Keratinocyte (primary cell): ENCODE data around the gene ANTKMT. TPM values are rescaled to one million over a fixed set of nuclear protein-coding genes. Genes with fewer than 3 reads are reported as not detected.

ENCODE experiments used
- DNase-seq: peaks from one replicate; pipeline ENCODE4 v3.0.0-alpha.2; 2011; ENCODE audit warnings: low read depth, missing footprints, low spot score
- FAIRE-seq: peaks from 2 replicates; lab custom pipeline; 2011; peaks lifted over from hg19 to GRCh38; lab: Jason Lieb, UNC
- H2AFZ ChIP-seq: 2 replicates; pipeline ENCODE4 v1.6.0; 2012; ENCODE audit warnings: low read length, control low read depth, inconsistent platforms; ENCODE audit not compliant: control insufficient read depth
- H3K27ac ChIP-seq: 2 replicates; pipeline ENCODE4 v1.5.1; 2011; ENCODE audit warnings: low read length; ENCODE audit not compliant: control insufficient read depth, insufficient read depth
- H3K27me3 ChIP-seq: 3 replicates; pipeline ENCODE4 v1.6.0; 2011; ENCODE audit warnings: low read length; ENCODE audit not compliant: control insufficient read depth, insufficient read depth; ENCODE audit errors: extremely low read depth
- H3K36me3 ChIP-seq, 2 experiments: 2 replicates in 1 of 2; 3 replicates in 1 of 2; pipeline ENCODE4 v1.5.1; 2011; ENCODE audit warnings: low read length in 2 of 2, mild to moderate bottlenecking in 1 of 2; ENCODE audit not compliant: control insufficient read depth in 2 of 2, insufficient read depth in 2 of 2; ENCODE audit errors: extremely low read depth in 1 of 2
- H3K4me1 ChIP-seq: 3 replicates; pipeline ENCODE4 v1.5.1; 2011; ENCODE audit warnings: low read length; ENCODE audit not compliant: control insufficient read depth, insufficient read depth; ENCODE audit errors: extremely low read depth
- H3K4me2 ChIP-seq: 3 replicates; pipeline ENCODE4 v1.6.0; 2011; ENCODE audit warnings: low read depth, low read length; ENCODE audit not compliant: control insufficient read depth, insufficient read depth; ENCODE audit errors: extremely low read depth
- H3K4me3 ChIP-seq, 3 experiments: fragments of 200-600 bp in 1 of 3; sonication (generic) in 1 of 3; 2 replicates in 2 of 3; 3 replicates in 1 of 3; pipeline ENCODE4 v1.5.1; 2011 to 2016; ENCODE audit warnings: low read length in 3 of 3, mild to moderate bottlenecking in 3 of 3, control low read depth in 2 of 3, inconsistent platforms in 1 of 3, low read depth in 1 of 3, mixed read lengths in 1 of 3, mixed run types in 1 of 3, moderate library complexity in 1 of 3; ENCODE audit not compliant: control insufficient read depth in 2 of 3, insufficient read depth in 2 of 3; ENCODE audit errors: extremely low read depth in 1 of 3
- H3K79me2 ChIP-seq: 2 replicates; pipeline ENCODE4 v1.6.0; 2012; ENCODE audit warnings: low read length; ENCODE audit not compliant: control insufficient read depth, insufficient read depth
- H3K9ac ChIP-seq: 3 replicates; pipeline ENCODE4 v1.6.0; 2011; ENCODE audit warnings: low read length; ENCODE audit not compliant: control insufficient read depth, insufficient read depth; ENCODE audit errors: extremely low read depth
- H3K9me1 ChIP-seq: 3 replicates; pipeline ENCODE4 v1.6.0; 2011; ENCODE audit warnings: low read length; ENCODE audit not compliant: control insufficient read depth, insufficient read depth; ENCODE audit errors: extremely low read depth
- H3K9me3 ChIP-seq: 2 replicates; pipeline ENCODE4 v1.5.1; 2012; ENCODE audit warnings: low read depth, low read length; ENCODE audit not compliant: control insufficient read depth
- H4K20me1 ChIP-seq: 3 replicates; pipeline ENCODE4 v1.6.0; 2011; ENCODE audit warnings: low read length; ENCODE audit not compliant: control insufficient read depth, insufficient read depth; ENCODE audit errors: extremely low read depth
- EZH2 ChIP-seq: IDR thresholded peaks from one replicate; pipeline ENCODE4 v1.6.1; 2012; ENCODE audit warnings: inconsistent platforms, mild to moderate bottlenecking, low read length, moderate library complexity
- dilution Hi-C: fragments of 300-500 bp; cut with MboI; formaldehyde crosslinking; loops from one replicate; pipeline ENCODE4 v1.7.0; 2020; ENCODE audit warnings: low sequenced_read_pairs; ENCODE audit not compliant: extremely low pct_ligation_motif_present
- polyA plus RNA-seq, 5 experiments: library from polyadenylated mRNA; depleted of rRNA in 3 of 5; stranded (reverse) in 3 of 5; stranded (forward) in 1 of 5; unstranded in 1 of 5; fragments of >200 nt; gene quantifications; 1 replicate in 1 of 5; 2 replicates in 3 of 5; 3 replicates in 1 of 5; pipeline versions ENCODE4 v1.2.1 to v1.2.3, GENCODE V29; 2011 to 2012; ENCODE audit warnings: missing spikeins in 2 of 5, low read depth in 1 of 5, low replicate concordance in 1 of 5
- TF ChIP-seq, protein P1 (sequence below), 3 experiments: IDR thresholded peaks in 1 of 3; conservative IDR thresholded peaks in 1 of 3; optimal IDR thresholded peaks in 1 of 3; 2 replicates in 2 of 3; 3 replicates in 1 of 3; pipeline versions ENCODE3 to v1.5.1; 2011; ENCODE audit warnings: low read length in 3 of 3, mild to moderate bottlenecking in 3 of 3, moderate library complexity in 2 of 3, control low read depth in 1 of 3, inconsistent platforms in 1 of 3; ENCODE audit not compliant: insufficient read depth in 2 of 3; ENCODE audit errors: extremely low read depth in 1 of 3

The ANTKMT gene
- polyA plus RNA-seq, 1 donor (not counting 4 experiments of a cell fraction or from before 2014, with no cell fraction given) = 5.6 TPM

DNA sequence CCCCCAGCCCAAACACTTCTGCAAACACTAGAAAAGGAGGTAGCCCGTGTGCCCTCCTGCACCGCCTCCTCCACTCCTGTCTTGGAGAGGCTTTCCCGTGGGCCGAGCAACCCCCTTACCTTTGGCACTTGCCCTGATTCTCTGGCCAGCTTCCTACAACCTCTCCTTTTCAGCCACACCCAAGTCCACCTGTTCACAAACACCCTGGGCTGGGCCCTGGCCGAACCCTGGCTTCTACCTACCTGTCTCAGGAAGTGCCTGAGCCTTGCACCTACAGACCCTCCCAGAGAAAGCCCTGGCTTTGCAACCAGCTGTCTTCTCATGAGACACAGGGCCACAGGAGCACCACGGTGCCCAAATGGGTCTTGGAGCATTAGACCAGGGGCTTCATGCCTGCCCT is 2.0 kb upstream of the ANTKMT start:
- Histone ChIP-seq H3K4me3 (no peak overlapping the region), H3K27ac (no peak overlapping the region), H3K4me2 (no peak overlapping the region), H3K27me3 (no peaks in the 10 kb centered on the region), H2AFZ (no peak overlapping the region), H4K20me1 (peaks cover 7% of the 10 kb centered on the region), H3K4me1 (peaks cover 26% of the 10 kb centered on the region), H3K9me1 (peaks cover 2% of the 10 kb centered on the region), H3K36me3 (peaks cover 0 to 1% of the 10 kb centered on the region in 2 experiments), H3K9ac (no peak overlapping the region), H3K79me2 (peaks cover 8% of the 10 kb centered on the region), H3K9me3 (no peaks in the 10 kb centered on the region)
- TF ChIP-seq, protein P1, sequence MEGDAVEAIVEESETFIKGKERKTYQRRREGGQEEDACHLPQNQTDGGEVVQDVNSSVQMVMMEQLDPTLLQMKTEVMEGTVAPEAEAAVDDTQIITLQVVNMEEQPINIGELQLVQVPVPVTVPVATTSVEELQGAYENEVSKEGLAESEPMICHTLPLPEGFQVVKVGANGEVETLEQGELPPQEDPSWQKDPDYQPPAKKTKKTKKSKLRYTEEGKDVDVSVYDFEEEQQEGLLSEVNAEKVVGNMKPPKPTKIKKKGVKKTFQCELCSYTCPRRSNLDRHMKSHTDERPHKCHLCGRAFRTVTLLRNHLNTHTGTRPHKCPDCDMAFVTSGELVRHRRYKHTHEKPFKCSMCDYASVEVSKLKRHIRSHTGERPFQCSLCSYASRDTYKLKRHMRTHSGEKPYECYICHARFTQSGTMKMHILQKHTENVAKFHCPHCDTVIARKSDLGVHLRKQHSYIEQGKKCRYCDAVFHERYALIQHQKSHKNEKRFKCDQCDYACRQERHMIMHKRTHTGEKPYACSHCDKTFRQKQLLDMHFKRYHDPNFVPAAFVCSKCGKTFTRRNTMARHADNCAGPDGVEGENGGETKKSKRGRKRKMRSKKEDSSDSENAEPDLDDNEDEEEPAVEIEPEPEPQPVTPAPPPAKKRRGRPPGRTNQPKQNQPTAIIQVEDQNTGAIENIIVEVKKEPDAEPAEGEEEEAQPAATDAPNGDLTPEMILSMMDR (optimal IDR thresholded peaks at IDR 0.05 in 1 of 3, IDR thresholded peaks at IDR 0.05 in 1 of 3, conservative IDR thresholded peaks at IDR 0.05 in 1 of 3; ENCODE audit: extremely low read depth in 1 of 3, insufficient read depth in 2 of 3, low read length in 3 of 3) = no peak
- no peak for TF ChIP-seq EZH2
- dilution Hi-C loops = no loop called here
- no peak for DNase-seq
- FAIRE-seq = no peak

DNA sequence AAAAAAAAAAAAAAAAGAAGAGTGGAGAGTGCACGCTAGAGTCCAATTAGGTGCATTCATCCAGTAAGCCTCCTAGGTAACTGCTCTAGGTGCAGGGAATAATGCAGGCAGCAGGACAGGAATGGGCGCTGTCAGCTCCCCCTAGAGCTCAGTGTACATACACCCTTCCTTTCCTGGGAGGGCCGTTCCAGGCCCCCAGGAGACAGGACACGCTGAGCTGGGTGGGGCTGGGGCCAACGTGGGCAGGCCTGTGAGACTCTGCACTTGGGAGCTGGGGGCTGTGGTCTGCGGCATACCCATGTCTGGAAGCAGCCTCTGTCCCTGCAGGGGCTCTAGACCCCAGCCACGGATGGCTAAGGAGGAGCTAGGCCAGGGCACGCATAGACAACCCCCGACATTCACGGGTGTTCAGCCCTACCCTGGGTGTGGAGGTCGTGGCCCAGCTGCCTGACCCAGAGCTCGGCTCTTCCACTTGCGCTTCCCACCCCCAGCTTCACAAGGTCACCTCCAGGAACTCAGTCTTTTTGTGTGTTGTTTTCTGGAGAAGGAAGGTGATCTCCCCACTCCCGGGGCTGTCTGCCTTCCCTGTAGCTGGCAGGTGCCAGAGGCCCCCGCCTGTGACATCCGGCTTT is 1.0 kb upstream of the ANTKMT start:
- H3K9me3 ChIP-seq = no peaks in the 10 kb centered on the region
- H3K9ac ChIP-seq = peak overlapping the region; percentile 79
- peak overlapping the region; percentile 60 to 83 (median 81) for H3K4me3 ChIP-seq
- peaks cover 7% of the 10 kb centered on the region for H4K20me1 ChIP-seq
- peaks cover 0 to 1% of the 10 kb centered on the region in 2 experiments for H3K36me3 ChIP-seq
- peaks cover 19% of the 10 kb centered on the region for H3K4me1 ChIP-seq
- peak overlapping the region; percentile 66 for H3K27ac ChIP-seq
- no peak overlapping the region for H2AFZ ChIP-seq
- TF ChIP-seq, protein P1 (optimal IDR thresholded peaks at IDR 0.05 in 1 of 3, IDR thresholded peaks at IDR 0.05 in 1 of 3, conservative IDR thresholded peaks at IDR 0.05 in 1 of 3; ENCODE audit: extremely low read depth in 1 of 3, insufficient read depth in 2 of 3, low read length in 3 of 3) = peak; percentile 49 to 65 (median 57)
- TF ChIP-seq EZH2 = no peak
- FAIRE-seq = peak; percentile 26
- peak overlapping the region; percentile 76 for H3K4me2 ChIP-seq
- H3K27me3 ChIP-seq = no peaks in the 10 kb centered on the region
- dilution Hi-C loops = no loop called here
- H3K79me2 ChIP-seq = peaks cover 8% of the 10 kb centered on the region
- H3K9me1 ChIP-seq = peaks cover 2% of the 10 kb centered on the region
- DNase-seq = no peak
